ENCODE measurements around the gene N4BP3. TPM values are rescaled to one million over a fixed set of nuclear protein-coding genes. Genes with fewer than 3 reads are reported as not detected.

The N4BP3 gene
- total RNA-seq, 6 donors from 2014 or later = 3.2 to 12.6 (median 5.8) TPM

- H3K27ac ChIP-seq = no peak overlapping the region
- no peaks in the 10 kb centered on the region for H3K9me3 ChIP-seq
- WGBS, 2 donors = 73 to 79% methylated on average over 9 of the region's 9 CpGs
- TF ChIP-seq POLR2AphosphoS5 (IDR thresholded peaks at IDR 0.05) (no peak), POLR2A (IDR thresholded peaks at IDR 0.05) (no peak)
- H3K27me3 ChIP-seq = no peaks in the 10 kb centered on the region
- DNase-seq (no peak), ATAC-seq (ENCODE audit: low FRiP score in 2 of 2) (no peak)
- no peak overlapping the region for H3K4me3 ChIP-seq
- H3K4me1 ChIP-seq = peaks cover 3 to 9% (median 8%) of the 10 kb centered on the region in 4 donors
- no peaks in the 10 kb centered on the region for H3K36me3 ChIP-seq
Measured at GRCh38 chr5:178162481-178162880, 49.1 kb downstream of the N4BP3 start.

GRCh38 chr5:178163772-178164735, 50.7 kb downstream of the N4BP3 start:
- no peak overlapping the region for H3K27ac ChIP-seq
- DNase-seq (peak; percentile 87 to 93), ATAC-seq (ENCODE audit: low FRiP score in 2 of 2) (peak; percentile 95 to 97)
- no peaks in the 10 kb centered on the region for H3K36me3 ChIP-seq
- TF ChIP-seq POLR2AphosphoS5 (IDR thresholded peaks at IDR 0.05) (no peak), EP300 (IDR thresholded peaks at IDR 0.05) (no peak), POLR2A (IDR thresholded peaks at IDR 0.05) (no peak), CTCF (IDR thresholded peaks at IDR 0.05) (peak; percentile 94 to 99 (median 98))
- no peaks in the 10 kb centered on the region for H3K9me3 ChIP-seq
- WGBS, 2 donors = 7 to 12% methylated on average over 29 to 33 of the region's 33 CpGs
- H3K4me3 ChIP-seq = peak overlapping the region in 1 of 4 donors; percentile 28
- H3K4me1 ChIP-seq = peaks cover 3 to 9% (median 8%) of the 10 kb centered on the region in 4 donors
- H3K27me3 ChIP-seq = no peaks in the 10 kb centered on the region

- TF ChIP-seq POLR2A (IDR thresholded peaks at IDR 0.05) (no peak), EP300 (IDR thresholded peaks at IDR 0.05) (no peak), CTCF (IDR thresholded peaks at IDR 0.05) (no peak), POLR2AphosphoS5 (IDR thresholded peaks at IDR 0.05) (no peak)
- 44 to 80% methylated on average over 24 to 36 of the region's 38 CpGs for WGBS, 2 donors
Measured at GRCh38 chr5:178165581-178165980, 52.2 kb downstream of the N4BP3 start.

GRCh38 chr5:178170455-178170854, 57.1 kb downstream of the N4BP3 start:
- Histone ChIP-seq H3K4me1 (no peaks in the 10 kb centered on the region), H3K36me3 (no peaks in the 10 kb centered on the region), H3K27ac (no peak overlapping the region), H3K9me3 (no peaks in the 10 kb centered on the region), H3K4me3 (no peak overlapping the region), H3K27me3 (no peaks in the 10 kb centered on the region)
- 83 to 88% methylated on average over 2 of the region's 2 CpGs for WGBS, 2 donors
- ATAC-seq (ENCODE audit: low FRiP score in 2 of 2) = no peak
- DNase-seq = no peak
- no peak for TF ChIP-seq POLR2A (IDR thresholded peaks at IDR 0.05)
- TF ChIP-seq EP300 (IDR thresholded peaks at IDR 0.05) = no peak
- no peak for TF ChIP-seq CTCF (IDR thresholded peaks at IDR 0.05)
- TF ChIP-seq POLR2AphosphoS5 (IDR thresholded peaks at IDR 0.05) = no peak

More at GRCh38 chr5:178165581-178165980, 52.2 kb downstream of the N4BP3 start:
- peak in 1 of 2 donors; percentile 73 for DNase-seq
- no peak overlapping the region for H3K4me3 ChIP-seq
- H3K9me3 ChIP-seq = no peaks in the 10 kb centered on the region
- H3K27me3 ChIP-seq = no peaks in the 10 kb centered on the region
- H3K4me1 ChIP-seq = peaks cover 3 to 9% (median 8%) of the 10 kb centered on the region in 4 donors
- no peak overlapping the region for H3K27ac ChIP-seq
- H3K36me3 ChIP-seq = no peaks in the 10 kb centered on the region
- ATAC-seq (ENCODE audit: low FRiP score in 2 of 2) = no peak

- no peaks in the 10 kb centered on the region for H3K9me3 ChIP-seq
- DNase-seq = no peak
- WGBS, 2 donors = 84 to 88% methylated on average over 3 of the region's 3 CpGs
- H3K36me3 ChIP-seq = no peaks in the 10 kb centered on the region
- no peak for TF ChIP-seq CTCF (IDR thresholded peaks at IDR 0.05)
- no peak for TF ChIP-seq POLR2AphosphoS5 (IDR thresholded peaks at IDR 0.05)
- TF ChIP-seq EP300 (IDR thresholded peaks at IDR 0.05) = no peak
- TF ChIP-seq POLR2A (IDR thresholded peaks at IDR 0.05) = no peak
- H3K4me3 ChIP-seq = no peak overlapping the region
- no peaks in the 10 kb centered on the region for H3K4me1 ChIP-seq
- no peak overlapping the region for H3K27ac ChIP-seq
- H3K27me3 ChIP-seq = no peaks in the 10 kb centered on the region
- ATAC-seq (ENCODE audit: low FRiP score in 2 of 2) = no peak
Measured at GRCh38 chr5:178174456-178174855, 61.1 kb downstream of the N4BP3 start.

Measured in upper lobe of left lung (tissue), 6 donors.